ENCODE measurements around the gene TSPAN9. TPM values are rescaled to one million over a fixed set of nuclear protein-coding genes. Genes with fewer than 3 reads are reported as not detected.
A peak's percentile ranks its signal among the peaks of the same experiment; 100 is the strongest.

TSPAN9 gene
- polyA plus RNA-seq, 1 donor: 24.9 TPM

GRCh38 chr12:3186546-3187215 lies 109.5 kb downstream of the TSPAN9 start:
- Histone ChIP-seq H3K27me3 (ENCODE audit: control insufficient read depth, insufficient read depth, low read length) (no peaks in the 10 kb centered on the region), H3K9me3 (ENCODE audit: control insufficient read depth, low read depth, low read length) (no peaks in the 10 kb centered on the region), H3K36me3 (ENCODE audit: control insufficient read depth, insufficient read depth, low read length) (no peaks in the 10 kb centered on the region), H3K4me1 (ENCODE audit: control insufficient read depth, insufficient read depth, low read length) (peaks cover 7% of the 10 kb centered on the region), H3K27ac (ENCODE audit: low read length) (no peak overlapping the region), H3K4me3 (ENCODE audit: low read length) (no peak overlapping the region)
- DNase-seq: no peak
- WGBS (ENCODE audit: insufficient coverage, low lambda C conversion rate): no CpG with 5 or more reads among the region's 6 CpGs

DNA sequence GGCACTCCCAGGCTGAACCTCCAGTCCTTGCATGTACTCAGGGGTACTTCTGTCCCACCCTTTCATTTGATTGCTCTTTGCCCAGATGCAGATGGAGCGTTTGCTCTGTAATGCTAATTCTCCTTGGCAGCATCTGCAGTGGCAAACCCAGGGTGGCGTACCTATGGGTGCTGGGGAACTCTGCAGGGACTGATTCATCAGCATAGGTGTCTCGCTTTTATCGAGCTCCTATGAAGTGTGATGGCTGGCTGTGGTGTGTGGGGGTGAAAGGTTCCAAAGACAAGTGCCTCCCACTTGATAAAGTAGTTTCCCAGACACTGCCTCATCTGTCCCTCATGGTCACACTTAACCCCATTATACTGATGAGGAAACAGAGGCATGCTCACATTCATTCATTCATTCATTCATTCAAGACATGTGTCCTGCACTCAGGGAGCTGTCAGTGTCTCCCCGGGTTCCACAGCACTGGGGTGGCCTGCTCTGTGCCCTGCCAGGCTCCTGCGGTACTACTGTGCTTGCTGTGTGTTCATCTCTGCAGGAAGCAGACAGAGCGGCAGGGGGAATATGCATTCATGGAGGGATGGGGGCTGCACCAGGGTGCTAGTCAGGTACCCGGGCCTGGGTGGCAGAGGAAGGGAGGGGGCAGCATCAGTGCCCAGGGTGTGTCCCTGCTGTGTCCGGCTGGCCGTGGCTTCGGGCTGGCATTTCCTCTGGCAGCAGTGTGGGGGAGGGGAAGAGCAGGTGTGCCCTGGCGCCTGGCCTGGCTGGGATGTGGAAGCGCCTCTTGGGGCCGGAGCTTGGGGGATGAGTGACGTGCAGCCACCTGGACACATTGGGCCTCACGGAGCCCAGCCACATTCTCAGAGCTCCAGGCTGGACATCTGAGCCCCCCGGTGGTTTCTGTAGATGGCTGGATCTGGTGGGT lies 110.9 kb downstream of the TSPAN9 start:
- Histone ChIP-seq H3K27me3 (ENCODE audit: control insufficient read depth, insufficient read depth, low read length) (no peaks in the 10 kb centered on the region), H3K9me3 (ENCODE audit: control insufficient read depth, low read depth, low read length) (no peaks in the 10 kb centered on the region), H3K4me3 (ENCODE audit: low read length) (no peak overlapping the region), H3K36me3 (ENCODE audit: control insufficient read depth, insufficient read depth, low read length) (no peaks in the 10 kb centered on the region), H3K27ac (ENCODE audit: low read length) (no peak overlapping the region), H3K4me1 (ENCODE audit: control insufficient read depth, insufficient read depth, low read length) (peaks cover 7% of the 10 kb centered on the region)
- no CpG with 5 or more reads among the region's 17 CpGs for WGBS (ENCODE audit: insufficient coverage, low lambda C conversion rate)
- DNase-seq: no peak

DNA sequence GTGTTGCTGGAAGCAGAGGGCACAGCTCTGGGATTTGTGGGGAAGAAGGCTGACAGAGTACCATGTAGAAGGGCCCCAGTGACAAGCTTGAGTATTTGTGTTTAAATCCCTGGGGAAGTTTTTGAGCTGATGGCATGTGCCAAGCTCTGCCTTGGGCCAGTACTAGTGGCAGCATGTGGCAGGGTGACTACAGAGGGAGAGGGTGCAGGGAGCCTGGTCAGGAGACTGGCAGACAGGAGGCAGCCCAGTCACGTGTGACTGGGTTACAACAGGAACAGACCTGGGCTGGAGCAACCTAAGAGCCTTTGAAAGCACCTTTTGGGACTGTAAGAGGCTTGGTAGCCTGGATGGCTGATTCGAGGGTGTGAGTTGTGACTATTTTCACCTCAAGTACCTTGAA lies 112.1 kb downstream of the TSPAN9 start:
- Histone ChIP-seq H3K27ac (ENCODE audit: low read length) (no peak overlapping the region), H3K36me3 (ENCODE audit: control insufficient read depth, insufficient read depth, low read length) (no peaks in the 10 kb centered on the region), H3K4me1 (ENCODE audit: control insufficient read depth, insufficient read depth, low read length) (peaks cover 14% of the 10 kb centered on the region), H3K9me3 (ENCODE audit: control insufficient read depth, low read depth, low read length) (no peaks in the 10 kb centered on the region), H3K27me3 (ENCODE audit: control insufficient read depth, insufficient read depth, low read length) (no peaks in the 10 kb centered on the region), H3K4me3 (ENCODE audit: low read length) (no peak overlapping the region)
- WGBS (ENCODE audit: insufficient coverage, low lambda C conversion rate): no CpG with 5 or more reads among the region's 2 CpGs
- no peak for DNase-seq

DNA sequence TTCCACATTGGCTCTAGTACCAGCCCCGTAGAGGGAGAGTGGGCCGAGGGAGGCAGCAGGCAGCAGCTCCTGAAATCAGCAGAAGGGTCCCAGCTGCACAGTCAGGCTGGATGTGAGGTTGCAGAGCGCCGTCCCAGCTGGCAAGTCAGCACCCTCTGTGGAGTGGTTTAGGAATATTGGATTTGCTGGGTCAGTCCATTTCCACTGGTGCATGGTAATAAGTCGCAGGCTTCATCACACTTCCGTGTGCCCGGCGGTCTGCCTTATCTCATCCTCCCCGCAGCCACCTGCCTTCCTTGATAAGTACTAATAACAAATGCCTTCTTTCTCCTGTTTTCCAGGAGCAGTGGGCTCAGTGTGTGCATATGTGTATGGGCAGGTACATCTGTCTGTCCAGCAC lies 112.9 kb downstream of the TSPAN9 start:
- no CpG with 5 or more reads among the region's 9 CpGs for WGBS (ENCODE audit: insufficient coverage, low lambda C conversion rate)
- no peaks in the 10 kb centered on the region for H3K27me3 ChIP-seq (ENCODE audit: control insufficient read depth, insufficient read depth, low read length)
- no peaks in the 10 kb centered on the region for H3K9me3 ChIP-seq (ENCODE audit: control insufficient read depth, low read depth, low read length)
- no peak for DNase-seq
- no peak overlapping the region for H3K4me3 ChIP-seq (ENCODE audit: low read length)
- H3K27ac ChIP-seq (ENCODE audit: low read length): no peak overlapping the region
- no peaks in the 10 kb centered on the region for H3K36me3 ChIP-seq (ENCODE audit: control insufficient read depth, insufficient read depth, low read length)
- H3K4me1 ChIP-seq (ENCODE audit: control insufficient read depth, insufficient read depth, low read length): peaks cover 14% of the 10 kb centered on the region

- no peak for DNase-seq
- Histone ChIP-seq H3K4me1 (ENCODE audit: control insufficient read depth, insufficient read depth, low read length) (peaks cover 14% of the 10 kb centered on the region), H3K36me3 (ENCODE audit: control insufficient read depth, insufficient read depth, low read length) (no peaks in the 10 kb centered on the region), H3K27ac (ENCODE audit: low read length) (no peak overlapping the region), H3K27me3 (ENCODE audit: control insufficient read depth, insufficient read depth, low read length) (no peaks in the 10 kb centered on the region), H3K4me3 (ENCODE audit: low read length) (no peak overlapping the region), H3K9me3 (ENCODE audit: control insufficient read depth, low read depth, low read length) (no peaks in the 10 kb centered on the region)
- WGBS (ENCODE audit: insufficient coverage, low lambda C conversion rate): no CpG with 5 or more reads among the region's 2 CpGs
Measured at GRCh38 chr12:3191450-3191849, 114.3 kb downstream of the TSPAN9 start.

GRCh38 chr12:3192221-3192620 lies 115.0 kb downstream of the TSPAN9 start:
- 94% methylated on average over 2 of the region's 10 CpGs for WGBS (ENCODE audit: insufficient coverage, low lambda C conversion rate)
- Histone ChIP-seq H3K36me3 (ENCODE audit: control insufficient read depth, insufficient read depth, low read length) (no peaks in the 10 kb centered on the region), H3K4me1 (ENCODE audit: control insufficient read depth, insufficient read depth, low read length) (peaks cover 14% of the 10 kb centered on the region), H3K4me3 (ENCODE audit: low read length) (no peak overlapping the region), H3K27me3 (ENCODE audit: control insufficient read depth, insufficient read depth, low read length) (no peaks in the 10 kb centered on the region), H3K9me3 (ENCODE audit: control insufficient read depth, low read depth, low read length) (no peaks in the 10 kb centered on the region), H3K27ac (ENCODE audit: low read length) (no peak overlapping the region)
- no peak for DNase-seq

GRCh38 chr12:3193131-3193530 lies 116.0 kb downstream of the TSPAN9 start:
- H3K9me3 ChIP-seq (ENCODE audit: control insufficient read depth, low read depth, low read length): no peaks in the 10 kb centered on the region
- no peak overlapping the region for H3K27ac ChIP-seq (ENCODE audit: low read length)
- DNase-seq: no peak
- no peaks in the 10 kb centered on the region for H3K27me3 ChIP-seq (ENCODE audit: control insufficient read depth, insufficient read depth, low read length)
- peaks cover 14% of the 10 kb centered on the region for H3K4me1 ChIP-seq (ENCODE audit: control insufficient read depth, insufficient read depth, low read length)
- H3K4me3 ChIP-seq (ENCODE audit: low read length): no peak overlapping the region
- WGBS (ENCODE audit: insufficient coverage, low lambda C conversion rate): no CpG with 5 or more reads among the region's 7 CpGs
- H3K36me3 ChIP-seq (ENCODE audit: control insufficient read depth, insufficient read depth, low read length): no peaks in the 10 kb centered on the region

DNA sequence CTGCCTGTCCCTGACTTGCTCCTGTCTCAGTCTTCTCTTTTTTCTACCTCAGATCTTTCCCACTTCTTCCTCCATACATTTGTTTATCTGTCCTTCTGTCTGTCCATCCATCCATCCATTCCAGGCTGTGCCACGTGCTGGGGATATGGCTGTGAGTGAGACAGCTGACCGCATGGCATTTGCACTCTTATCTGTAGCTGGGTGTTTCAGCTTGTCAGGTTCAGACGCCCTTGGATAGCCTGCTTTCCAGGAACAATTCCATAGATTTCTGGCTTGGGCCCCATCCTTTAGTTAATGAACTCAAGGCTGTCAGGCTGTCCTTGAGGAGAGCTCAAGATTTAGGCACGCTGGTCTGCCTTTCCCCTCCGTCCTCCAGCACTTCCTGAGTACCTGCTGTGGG lies 116.6 kb downstream of the TSPAN9 start:
- DNase-seq: peak in 1 of 2 donors; percentile 52
- no peaks in the 10 kb centered on the region for H3K9me3 ChIP-seq (ENCODE audit: control insufficient read depth, low read depth, low read length)
- no peak overlapping the region for H3K27ac ChIP-seq (ENCODE audit: low read length)
- no peaks in the 10 kb centered on the region for H3K36me3 ChIP-seq (ENCODE audit: control insufficient read depth, insufficient read depth, low read length)
- H3K4me3 ChIP-seq (ENCODE audit: low read length): no peak overlapping the region
- no CpG with 5 or more reads among the region's 5 CpGs for WGBS (ENCODE audit: insufficient coverage, low lambda C conversion rate)
- peaks cover 14% of the 10 kb centered on the region for H3K4me1 ChIP-seq (ENCODE audit: control insufficient read depth, insufficient read depth, low read length)
- H3K27me3 ChIP-seq (ENCODE audit: control insufficient read depth, insufficient read depth, low read length): no peaks in the 10 kb centered on the region

GRCh38 chr12:3195337-3195736 lies 118.2 kb downstream of the TSPAN9 start:
- Histone ChIP-seq H3K27ac (ENCODE audit: low read length) (no peak overlapping the region), H3K4me1 (ENCODE audit: control insufficient read depth, insufficient read depth, low read length) (peaks cover 12% of the 10 kb centered on the region), H3K36me3 (ENCODE audit: control insufficient read depth, insufficient read depth, low read length) (no peaks in the 10 kb centered on the region), H3K9me3 (ENCODE audit: control insufficient read depth, low read depth, low read length) (no peaks in the 10 kb centered on the region), H3K27me3 (ENCODE audit: control insufficient read depth, insufficient read depth, low read length) (peaks cover 8% of the 10 kb centered on the region), H3K4me3 (ENCODE audit: low read length) (no peak overlapping the region)
- no peak for DNase-seq
- no CpG with 5 or more reads among the region's 3 CpGs for WGBS (ENCODE audit: insufficient coverage, low lambda C conversion rate)

- peaks cover 11% of the 10 kb centered on the region for H3K4me1 ChIP-seq (ENCODE audit: control insufficient read depth, insufficient read depth, low read length)
- H3K27me3 ChIP-seq (ENCODE audit: control insufficient read depth, insufficient read depth, low read length): peaks cover 11% of the 10 kb centered on the region
- H3K9me3 ChIP-seq (ENCODE audit: control insufficient read depth, low read depth, low read length): no peaks in the 10 kb centered on the region
- H3K4me3 ChIP-seq (ENCODE audit: low read length): no peak overlapping the region
- no peaks in the 10 kb centered on the region for H3K36me3 ChIP-seq (ENCODE audit: control insufficient read depth, insufficient read depth, low read length)
- DNase-seq: no peak
- H3K27ac ChIP-seq (ENCODE audit: low read length): no peak overlapping the region
- no CpG with 5 or more reads among the region's 14 CpGs for WGBS (ENCODE audit: insufficient coverage, low lambda C conversion rate)
Measured at GRCh38 chr12:3195859-3196483, 118.8 kb downstream of the TSPAN9 start.

Data from large intestine (tissue), 3 donors.